Colon (tissue), 2 donors: Measurements from ENCODE around the gene B4GALNT3.

Source experiments
- FAIRE-seq: peaks from 2 replicates; lab custom pipeline; 2012; peaks lifted over from hg19 to GRCh38; lab: Jason Lieb, UNC
- donor health status: control.
- donor health status: control.

B4GALNT3 gene

DNA sequence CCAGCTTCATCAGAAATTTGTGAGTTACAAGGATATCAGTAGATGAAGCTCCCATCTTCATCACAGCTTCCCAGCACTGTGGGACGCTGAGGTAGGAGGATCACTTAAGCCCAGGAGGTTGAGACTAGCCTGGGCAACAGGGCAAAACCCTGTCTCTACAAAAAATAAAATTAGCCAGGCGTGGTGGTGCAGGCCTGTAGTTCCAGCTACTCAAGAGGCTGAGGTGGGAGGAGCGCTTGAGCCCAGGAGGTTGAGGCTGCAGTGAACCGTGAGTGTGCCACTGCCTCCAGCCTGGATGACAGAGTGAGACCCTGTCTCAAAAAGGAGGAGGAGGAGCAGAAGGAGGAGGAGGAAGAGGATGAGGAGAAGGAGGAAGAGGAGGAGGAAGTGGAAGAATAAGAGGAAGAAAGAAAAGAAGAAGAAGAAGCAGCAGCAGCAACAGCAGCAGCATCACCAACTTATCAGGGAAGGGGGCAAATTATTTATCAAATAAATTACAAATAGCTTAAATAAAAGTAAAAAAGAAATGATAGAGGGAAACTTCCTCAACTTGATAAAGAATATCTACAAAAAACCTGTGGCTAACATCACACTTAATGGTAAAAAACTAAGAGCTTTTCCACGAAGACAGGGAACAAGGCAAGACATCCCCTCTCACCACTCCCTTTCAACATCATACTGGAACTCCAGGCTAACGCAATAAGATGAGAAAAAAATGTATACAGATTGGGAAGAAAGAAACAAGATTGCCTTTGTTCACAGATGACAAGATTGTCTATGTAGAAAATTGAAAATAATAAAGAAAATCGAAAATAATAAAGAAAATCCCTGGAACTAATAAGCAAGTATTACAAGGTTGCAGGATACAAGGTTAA lies 133.9 kb downstream of the B4GALNT3 start:
- FAIRE-seq, result no peak

DNA sequence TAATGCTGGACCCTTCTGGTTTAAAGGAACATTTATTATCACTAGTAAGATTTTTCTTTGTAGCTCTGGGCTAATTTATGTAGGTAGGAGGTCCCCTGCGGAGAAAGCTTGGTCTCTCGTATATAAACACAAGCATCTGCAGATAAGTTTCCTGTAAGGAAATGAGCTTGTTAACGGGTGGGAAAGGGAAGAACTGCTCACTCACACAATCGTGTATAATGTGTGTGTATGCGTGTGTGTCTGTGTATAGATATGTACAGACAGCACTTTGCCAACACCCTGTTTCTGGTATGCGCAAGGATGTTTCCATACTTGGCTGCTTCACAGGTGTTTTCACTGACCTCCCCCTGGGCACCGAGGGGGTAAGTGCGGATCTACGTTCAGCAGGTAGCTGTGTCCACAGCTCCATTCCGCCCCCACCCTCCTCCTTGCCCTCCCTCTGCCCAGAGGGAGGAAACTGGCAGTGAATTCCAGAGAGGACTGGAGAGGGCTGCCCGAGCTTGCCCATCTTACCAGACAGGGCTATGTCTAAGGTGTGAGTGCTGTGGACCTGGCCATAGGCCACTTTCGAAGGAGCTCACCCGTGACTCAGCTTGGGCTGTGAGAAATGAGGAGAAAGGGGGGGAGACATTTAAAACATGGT lies 138.3 kb downstream of the B4GALNT3 start:
- FAIRE-seq, result no peak

DNA sequence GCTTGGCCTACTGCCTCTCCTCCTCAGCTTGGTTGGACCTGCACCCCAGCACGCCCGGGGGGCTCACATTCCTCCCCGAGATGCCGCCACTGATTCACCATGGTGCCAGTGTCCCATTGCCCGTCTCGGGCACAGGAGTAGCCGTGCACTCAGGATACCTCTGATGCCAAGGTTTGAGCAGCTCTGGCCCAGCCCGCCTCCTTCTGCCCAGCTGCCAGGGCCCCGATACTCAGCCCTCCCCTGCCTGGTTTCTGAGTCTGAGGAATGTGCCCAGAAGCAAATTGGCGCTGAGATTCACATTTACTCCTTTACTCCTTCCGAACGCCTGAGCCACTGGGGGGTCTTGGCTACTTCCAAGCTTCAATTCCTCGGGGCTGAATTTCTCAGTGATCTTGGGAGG lies 140.0 kb downstream of the B4GALNT3 start:
- FAIRE-seq, result no peak

DNA sequence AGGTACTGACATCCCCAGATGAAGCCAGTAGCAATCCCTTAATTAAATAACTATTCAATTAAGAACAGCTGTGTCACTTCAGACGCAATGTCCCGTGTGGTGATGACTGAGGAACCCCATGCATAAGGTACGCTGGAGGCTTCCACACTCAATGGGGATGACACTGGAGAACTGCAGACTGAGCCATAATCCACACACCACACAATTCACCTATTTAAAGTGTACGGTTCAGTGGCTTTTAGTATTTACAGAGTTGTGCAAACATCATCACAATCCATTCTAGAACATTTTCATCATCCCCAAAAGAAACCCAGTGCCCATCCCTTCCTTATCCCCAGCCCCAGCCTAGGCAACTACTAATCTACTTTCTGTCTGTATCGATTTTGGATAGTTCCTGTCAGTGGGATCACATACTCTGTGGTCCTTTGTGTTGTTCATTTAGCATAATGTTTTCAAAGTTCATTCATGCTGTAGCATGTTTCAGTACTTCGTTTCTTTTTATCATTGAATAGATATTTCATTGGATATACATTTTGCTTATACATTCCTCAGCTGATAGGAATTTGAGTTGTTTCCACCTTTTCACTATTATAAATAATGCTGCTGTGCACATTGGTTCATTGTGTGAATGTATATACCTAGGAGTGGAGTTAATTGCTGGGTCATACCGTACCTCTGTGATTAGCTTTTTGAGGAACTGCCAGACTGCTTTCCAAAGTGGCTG lies 142.4 kb downstream of the B4GALNT3 start:
- no peak for FAIRE-seq

DNA sequence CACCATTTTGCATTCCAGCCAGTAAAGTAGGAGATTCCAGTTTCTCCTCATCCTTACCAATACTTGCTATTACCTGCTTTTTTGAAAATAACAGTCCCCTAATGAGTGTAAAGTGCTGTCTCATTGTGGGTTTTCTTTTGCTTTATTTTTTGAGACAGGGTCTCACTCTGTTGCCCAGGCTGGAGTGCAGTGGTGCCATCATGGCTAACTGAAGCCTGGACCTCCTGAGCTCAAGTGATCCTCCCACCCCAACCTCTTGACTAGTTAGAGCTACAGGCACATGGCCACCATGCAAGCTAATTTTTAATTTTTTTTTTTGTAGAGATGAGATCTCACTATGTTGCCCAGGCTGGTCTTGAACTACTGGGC lies 142.9 kb downstream of the B4GALNT3 start:
- no peak for FAIRE-seq

DNA sequence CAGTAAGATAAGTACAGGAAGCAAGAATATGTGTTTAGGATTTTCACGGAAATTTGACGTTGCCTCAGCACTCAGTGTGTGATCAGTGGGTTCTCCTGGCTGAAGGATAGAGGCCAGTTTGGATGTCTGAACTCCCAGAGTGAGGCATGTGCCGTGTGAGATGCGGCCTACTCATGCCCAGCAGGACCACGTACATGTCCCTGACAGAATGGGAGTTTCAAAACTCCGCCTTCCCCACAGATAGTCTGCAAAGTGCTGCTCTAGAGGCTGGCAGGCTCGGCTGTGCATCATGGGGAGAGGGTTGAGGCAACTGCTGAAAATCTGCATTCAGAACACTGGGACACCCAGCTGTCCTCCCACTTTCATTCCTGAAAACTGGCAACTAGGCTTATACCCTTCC lies 145.2 kb downstream of the B4GALNT3 start:
- no peak for FAIRE-seq

DNA sequence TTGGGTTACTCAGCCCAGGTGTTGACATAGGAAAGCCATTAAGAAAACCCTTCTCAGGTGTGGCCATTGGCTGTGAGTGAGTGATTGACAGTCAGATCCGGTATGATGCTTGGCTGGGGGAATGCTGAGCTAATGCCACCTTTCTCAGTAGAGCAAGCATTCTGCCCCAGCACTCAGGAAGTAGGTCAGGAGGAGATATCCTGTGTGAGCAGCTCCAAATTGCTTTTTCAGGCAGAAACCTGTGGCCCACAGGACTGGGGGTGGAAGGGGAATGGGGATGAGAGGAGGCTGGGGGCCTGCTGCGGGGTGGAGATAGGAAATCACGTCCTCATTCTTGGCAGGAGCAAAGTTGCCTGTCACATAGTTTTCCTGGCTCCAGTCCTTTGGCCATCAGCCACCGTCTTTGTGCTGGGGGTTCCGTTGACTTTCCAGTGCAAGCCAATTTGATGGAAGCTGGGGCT lies 147.8 kb downstream of the B4GALNT3 start:
- FAIRE-seq, result no peak

DNA sequence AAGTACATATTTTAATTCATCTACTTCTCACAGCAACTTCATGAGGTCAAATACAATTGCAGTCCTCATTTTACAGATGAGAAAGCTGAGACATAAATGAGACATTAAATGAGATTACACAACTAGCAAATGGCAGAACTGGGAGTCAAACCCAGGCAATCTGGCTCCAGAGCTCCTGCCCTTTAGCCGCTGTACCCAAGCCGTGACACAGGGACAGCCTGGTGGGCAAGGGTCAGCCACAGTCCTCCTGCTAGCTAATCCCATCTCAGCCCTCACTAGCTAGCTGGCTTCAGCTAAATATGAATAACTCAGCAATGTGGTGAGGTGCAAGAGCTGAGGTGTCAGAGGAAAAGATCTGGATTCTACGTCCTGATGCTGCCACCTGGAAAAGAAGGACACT lies 148.7 kb downstream of the B4GALNT3 start:
- no peak for FAIRE-seq

DNA sequence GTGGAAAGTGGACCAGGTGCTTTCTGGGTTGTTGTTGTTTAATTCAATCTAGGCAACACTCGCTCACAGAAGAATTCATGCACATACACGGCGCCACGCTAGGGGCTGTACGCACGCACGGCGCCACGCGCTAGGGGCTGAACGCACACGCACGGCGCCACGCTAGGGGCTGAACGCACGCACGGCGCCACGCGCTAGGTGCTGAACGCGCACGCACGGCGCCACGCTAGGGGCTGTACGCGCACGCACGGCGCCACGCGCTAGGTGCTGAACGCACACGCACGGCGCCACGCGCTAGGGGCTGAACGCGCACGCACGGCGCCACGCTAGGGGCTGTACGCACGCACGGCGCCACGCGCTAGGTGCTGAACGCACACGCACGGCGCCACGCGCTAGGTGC lies 149.2 kb downstream of the B4GALNT3 start:
- no peak for FAIRE-seq

DNA sequence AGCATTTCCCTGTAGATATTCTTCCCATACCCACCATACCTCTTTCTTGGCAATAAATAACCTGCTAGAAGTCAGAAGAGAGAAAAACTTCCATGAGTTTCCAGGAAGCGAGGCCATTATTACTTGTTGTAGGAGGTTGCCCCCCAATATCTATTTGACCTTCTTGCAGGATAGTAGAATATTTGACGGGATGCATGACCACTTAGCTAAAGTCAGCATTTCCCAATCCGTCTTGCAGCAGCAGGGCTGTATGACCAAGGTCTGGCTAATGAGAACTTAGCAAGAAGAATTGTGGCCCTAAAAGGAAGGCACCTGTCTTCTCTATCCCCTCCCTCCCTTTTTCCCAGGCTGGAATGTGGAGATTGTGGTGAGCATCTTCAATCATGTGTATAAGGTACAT lies 152.0 kb downstream of the B4GALNT3 start:
- FAIRE-seq, result no peak

DNA sequence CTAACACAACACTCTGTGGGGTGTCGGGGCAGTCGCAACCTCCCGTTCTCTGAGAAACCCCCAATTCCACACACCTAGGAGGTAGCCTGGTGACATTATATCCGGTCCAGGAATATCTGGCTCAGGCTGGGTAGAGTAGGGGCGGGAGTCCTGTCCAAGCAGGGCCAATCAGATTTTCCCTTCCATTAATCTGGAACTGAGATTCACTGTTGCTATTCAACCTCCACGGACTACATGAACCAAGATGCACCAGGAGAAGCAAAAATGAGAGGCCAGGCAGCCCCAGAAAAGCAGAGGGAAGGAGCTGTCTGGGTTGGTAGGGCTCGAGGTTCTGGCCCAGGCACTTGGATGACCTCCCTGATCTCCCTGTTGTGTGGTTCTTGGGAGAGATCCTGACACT lies 152.6 kb downstream of the B4GALNT3 start:
- no peak for FAIRE-seq

DNA sequence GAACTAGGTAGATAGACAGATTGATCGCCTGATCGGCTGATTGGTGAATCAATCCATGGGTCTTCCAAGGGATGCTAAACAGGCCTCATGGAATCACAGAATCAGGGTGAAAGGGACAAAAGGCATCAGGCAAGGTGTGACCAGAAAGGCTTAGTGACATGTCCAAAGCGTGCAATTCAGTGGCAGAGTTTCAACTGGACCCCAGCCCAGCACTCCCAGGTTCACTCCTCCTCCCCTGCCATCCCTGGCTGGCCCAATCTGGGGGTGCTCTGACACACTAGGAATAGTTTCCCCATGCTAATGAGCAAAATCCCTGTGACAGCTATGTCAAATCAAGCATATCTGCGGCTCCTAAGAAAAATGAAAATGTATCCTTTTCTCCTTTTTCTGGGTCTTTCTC lies 153.1 kb downstream of the B4GALNT3 start:
- FAIRE-seq, result no peak
